HG03097 (cell line): ENCODE data around the gene ASXL1.
"Not testable (repeated sequence)": the region's sequence is repeated elsewhere in the genome, so short reads cannot be mapped to it uniquely, and the experiment has no call there.

Experiments used
- ATAC-seq: cut with Tn5 transposase; IDR thresholded peaks from one replicate; pipeline ENCODE4 v1.9.1; 2021; ENCODE audit not compliant: unreplicated experiment, low FRiP score

ASXL1 gene

DNA sequence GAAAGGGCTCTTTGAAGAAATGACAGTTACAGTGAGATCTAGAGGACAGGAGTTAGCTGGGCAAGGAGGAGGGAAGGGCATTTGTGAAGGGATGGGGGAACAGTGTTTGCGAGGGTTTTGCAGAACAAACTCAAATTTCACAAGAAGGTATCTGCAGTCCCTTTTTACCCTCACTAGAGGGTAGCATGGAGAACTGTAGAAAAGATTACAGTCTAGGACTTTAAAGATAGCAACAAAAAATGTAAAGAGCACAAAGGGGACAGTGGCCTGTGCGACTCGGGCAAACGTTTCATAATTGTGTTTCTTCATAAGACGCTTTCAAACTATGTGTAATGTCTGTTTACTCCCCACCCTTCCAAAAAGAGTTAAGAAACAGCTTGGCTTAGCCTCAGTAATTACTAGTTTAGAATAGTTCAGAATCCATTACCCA, 21.2 kb upstream of the ASXL1 start:
- no peak for ATAC-seq

- ATAC-seq, result no peak
These were observed 20.0 kb upstream of the ASXL1 start for GRCh38 chr20:32337937-32338661.

DNA sequence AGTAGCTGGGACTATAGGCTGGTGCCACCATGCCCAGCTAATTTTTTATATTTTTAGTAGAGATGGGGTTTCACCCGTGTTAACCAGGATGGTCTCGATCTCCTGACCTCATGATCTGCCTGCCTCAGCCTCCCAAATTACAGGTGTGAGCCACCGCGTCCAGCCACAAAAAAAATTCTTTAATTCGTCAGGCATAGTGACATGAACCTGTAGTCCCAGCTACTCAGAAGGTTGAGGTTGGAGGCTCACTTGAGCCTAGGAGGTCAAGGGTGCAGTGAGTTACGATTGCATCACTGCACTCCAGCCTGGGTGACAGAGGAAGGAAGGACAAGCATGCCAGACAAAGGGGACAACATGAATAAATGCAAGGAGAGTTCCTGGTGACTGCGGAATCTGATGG, 19.5 kb upstream of the ASXL1 start:
- ATAC-seq, result no peak

DNA sequence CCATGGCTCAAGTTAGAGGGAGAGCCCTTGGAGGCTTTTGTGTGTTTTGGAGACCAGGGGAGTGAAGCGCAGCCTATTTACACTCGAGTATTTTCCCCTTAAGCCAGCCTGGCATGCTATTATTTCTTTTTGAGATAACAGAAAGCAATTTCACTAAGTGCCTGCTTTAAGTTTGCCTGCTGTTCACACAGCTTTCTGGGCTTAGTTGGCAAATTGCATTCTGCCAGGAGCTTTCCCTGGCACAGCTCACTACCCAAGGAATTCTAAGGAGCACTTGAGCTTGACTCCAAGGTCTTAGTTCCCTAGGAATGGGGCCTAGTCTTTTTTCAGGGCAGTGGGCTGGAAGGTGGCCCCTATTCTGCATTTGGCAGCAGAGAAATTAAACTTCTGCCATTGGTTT, 19.0 kb upstream of the ASXL1 start:
- no peak for ATAC-seq

DNA sequence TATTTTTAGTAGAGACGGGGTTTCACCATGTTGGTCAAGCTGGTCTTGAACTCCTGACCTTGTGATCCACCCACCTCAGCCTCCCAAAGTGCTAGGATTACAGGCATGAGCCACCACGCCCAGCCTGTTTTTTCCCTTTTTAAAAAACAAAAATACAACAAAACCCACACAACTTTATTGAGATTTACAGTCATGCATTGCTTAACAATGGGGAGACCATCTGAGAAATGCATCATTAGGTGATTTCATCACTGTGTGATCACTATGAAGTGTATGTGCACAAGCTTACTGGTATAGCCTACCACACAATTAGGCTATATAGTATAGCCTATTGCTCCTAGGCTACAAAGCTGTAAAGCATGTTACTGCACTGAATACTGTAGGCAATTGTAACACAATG, 17.1 kb upstream of the ASXL1 start:
- not testable (repeated sequence) for ATAC-seq

- no peak for ATAC-seq
These were observed 14.7 kb upstream of the ASXL1 start for GRCh38 chr20:32343439-32343838.

GRCh38 chr20:32344835-32345506, 13.2 kb upstream of the ASXL1 start:
- no peak for ATAC-seq

DNA sequence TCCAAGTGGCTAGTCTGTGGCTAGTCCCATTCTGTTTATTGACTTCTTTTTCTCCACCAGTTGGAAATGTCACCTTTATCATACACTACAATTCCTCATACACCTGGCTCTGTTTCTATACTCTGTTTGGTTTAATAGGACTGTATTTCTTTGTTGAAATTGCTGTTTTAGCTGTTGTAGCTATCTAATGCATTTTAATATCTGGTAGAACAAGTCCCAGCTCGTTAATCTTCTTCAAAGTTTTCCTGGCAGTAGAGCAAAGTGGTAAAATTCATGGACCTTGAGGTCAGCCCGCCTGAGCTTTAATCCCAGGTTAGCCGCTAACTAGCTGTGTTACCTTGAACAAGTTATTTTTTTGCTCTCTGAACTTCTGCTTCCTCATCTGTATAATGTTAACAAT, 9.9 kb upstream of the ASXL1 start:
- no peak for ATAC-seq

- ATAC-seq, result no peak
These were observed 7.7 kb upstream of the ASXL1 start for GRCh38 chr20:32350421-32350820.

DNA sequence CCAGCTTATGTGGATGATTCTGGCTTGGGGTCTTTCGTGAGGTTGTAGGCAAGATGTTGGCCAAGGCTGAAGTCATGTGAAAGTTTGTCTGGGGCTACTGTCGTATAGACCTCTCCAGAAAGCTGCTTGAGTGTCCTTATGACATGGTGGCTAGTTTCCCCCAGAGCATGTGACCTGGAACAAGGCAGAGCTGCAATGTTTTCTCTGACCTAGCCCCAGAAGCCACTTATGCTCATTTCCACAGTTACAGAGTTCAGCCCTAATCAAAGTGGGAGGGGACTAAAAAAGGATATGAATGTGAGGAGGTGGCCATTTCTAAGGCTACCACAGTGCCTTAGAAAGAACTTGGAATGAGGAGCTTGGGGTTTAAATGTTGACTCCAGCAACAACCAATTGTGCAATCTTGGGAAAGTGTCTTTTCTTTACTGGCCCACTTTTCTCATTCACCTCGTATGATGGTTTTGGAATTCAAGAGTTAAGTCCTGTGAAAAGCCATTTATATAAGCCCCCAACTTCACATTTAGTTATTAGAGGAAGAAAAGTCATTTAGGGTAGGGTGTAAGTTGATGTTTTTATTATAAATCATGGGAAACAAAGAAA, 5.9 kb upstream of the ASXL1 start:
- no peak for ATAC-seq

GRCh38 chr20:32353848-32354496, 4.2 kb upstream of the ASXL1 start:
- no peak for ATAC-seq

- no peak for ATAC-seq
These were observed 3.3 kb upstream of the ASXL1 start for GRCh38 chr20:32354592-32355416.

DNA sequence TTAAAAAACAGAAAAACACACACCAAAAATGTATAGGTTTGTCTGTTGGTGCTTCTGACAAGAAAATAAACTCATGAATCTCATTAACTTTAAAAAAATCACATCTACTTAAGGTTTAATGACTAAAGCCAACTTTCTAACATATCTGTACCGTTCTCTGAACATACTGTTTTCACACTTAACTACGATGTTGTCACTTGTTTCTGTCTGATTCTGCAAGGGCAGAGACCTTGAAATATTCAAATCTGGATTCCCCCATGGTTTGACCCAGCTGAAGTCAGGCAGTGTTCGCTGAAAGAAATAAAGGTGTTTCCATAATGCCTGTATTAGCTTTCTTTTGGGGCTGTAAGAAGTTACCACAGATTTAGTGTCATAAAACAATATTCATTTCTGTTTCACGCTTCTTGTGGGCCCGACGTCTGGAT, 2.7 kb upstream of the ASXL1 start:
- peak; percentile 27 for ATAC-seq

GRCh38 chr20:32355907-32356621, 2.1 kb upstream of the ASXL1 start:
- ATAC-seq, result not testable (repeated sequence)

DNA sequence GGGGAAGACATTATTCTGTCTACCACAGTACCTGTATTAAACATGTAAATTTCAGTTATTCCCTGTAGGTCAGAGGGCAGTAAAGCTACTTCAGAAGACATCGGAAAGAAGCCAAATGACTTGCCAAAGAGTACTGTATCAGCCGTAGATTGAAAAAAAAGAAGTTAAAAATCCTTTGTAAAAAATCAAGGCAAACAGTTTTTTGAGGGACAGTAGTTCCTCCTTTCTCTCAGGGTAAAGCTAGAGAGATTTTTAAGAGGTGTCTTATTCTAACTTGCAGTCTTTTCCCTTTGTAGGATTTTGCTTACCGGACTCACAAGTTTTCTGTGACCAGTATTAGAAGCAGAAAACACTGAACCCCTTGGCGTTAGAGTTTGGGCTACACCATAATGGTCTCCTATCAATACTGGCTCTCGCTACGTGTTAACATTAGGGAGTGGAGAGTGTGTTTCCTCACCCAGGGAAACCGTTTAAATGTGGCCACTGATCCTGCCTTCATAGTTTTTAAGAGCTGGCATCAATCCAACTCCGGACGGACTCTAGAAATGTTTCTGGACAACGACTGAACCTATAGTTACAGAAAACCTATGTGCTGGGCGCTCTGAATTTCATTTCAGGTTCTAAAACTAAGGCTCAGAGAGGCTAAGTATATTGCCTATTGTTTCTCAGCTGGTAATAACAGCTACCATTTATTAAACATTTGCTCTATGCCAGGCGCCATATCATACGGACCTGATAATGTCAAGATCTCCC, 1.3 kb upstream of the ASXL1 start:
- no peak for ATAC-seq

- no peak for ATAC-seq
These were observed 709 bp upstream of the ASXL1 start for GRCh38 chr20:32357375-32357868.

DNA sequence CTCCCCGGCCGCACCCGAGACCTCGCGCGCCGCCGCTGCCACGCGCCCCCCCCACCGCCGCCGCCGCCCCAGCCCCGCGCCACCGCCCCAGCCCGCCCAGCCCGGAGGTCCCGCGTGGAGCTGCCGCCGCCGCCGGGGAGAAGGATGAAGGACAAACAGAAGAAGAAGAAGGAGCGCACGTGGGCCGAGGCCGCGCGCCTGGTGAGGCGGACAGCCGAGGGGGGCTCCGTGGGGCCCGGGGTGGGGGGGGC, 426 bp downstream of the ASXL1 start:
- no peak for ATAC-seq

GRCh38 chr20:32358883-32359632, 927 bp downstream of the ASXL1 start:
- no peak for ATAC-seq
